GM21576 (cell line): ENCODE results near the gene SCLY.
"Not testable (repeated sequence)": the region's sequence is repeated elsewhere in the genome, so short reads cannot be mapped to it uniquely, and the experiment has no call there.

ENCODE experiments used
- ATAC-seq: cut with Tn5 transposase; IDR thresholded peaks from one replicate; pipeline ENCODE4 v1.9.1; 2021; ENCODE audit warnings: mild to moderate bottlenecking, moderate library complexity; ENCODE audit not compliant: unreplicated experiment

The SCLY gene

GRCh38 chr2:238107525-238108422, 47.0 kb downstream of the SCLY start:
- ATAC-seq, result peak; percentile 80

GRCh38 chr2:238108423-238109183, 47.8 kb downstream of the SCLY start:
- peak; percentile 66 for ATAC-seq

- ATAC-seq, result no peak
Observed at GRCh38 chr2:238113611-238114010, 52.8 kb downstream of the SCLY start.

GRCh38 chr2:238114331-238114841, 53.6 kb downstream of the SCLY start:
- no peak for ATAC-seq

DNA sequence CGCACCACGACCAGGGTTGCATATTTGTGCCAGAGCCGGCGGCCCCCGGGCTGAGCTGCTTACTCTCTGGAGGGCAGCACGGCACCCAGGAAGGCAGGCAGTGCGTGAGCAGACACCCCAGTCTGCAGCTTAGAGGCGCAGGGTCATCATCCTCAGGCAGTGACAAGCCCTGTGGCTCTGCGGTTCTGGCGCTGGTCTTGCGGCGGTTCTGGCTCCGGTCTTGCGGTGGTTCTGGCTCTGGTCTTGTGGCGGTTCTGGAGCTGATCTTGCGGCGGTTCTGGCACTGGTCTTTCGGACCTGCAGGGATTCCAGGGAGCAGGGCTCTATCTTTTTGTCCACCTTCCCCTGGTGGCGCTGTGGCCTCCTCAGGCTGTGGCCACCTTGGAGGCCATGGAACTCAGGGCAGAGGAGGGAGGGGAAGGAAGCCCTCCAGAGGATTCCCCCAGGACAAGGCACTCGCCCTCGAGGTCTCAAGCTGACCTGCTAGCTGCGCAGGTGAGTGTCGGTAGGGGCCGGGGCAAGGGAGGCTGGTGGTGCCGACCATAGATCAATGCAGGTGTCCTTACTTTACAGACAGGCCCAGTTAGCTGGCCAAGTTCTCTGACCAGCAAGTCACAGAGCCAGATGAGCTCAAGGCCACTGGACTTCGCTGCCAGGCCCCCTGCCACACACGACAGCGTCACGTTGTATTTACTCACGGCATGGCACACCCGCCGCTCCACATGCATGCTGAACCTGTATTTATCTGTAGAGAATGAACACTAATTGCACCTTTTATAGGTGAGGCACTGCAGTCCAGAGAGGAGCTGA, 54.3 kb downstream of the SCLY start:
- ATAC-seq, result no peak

DNA sequence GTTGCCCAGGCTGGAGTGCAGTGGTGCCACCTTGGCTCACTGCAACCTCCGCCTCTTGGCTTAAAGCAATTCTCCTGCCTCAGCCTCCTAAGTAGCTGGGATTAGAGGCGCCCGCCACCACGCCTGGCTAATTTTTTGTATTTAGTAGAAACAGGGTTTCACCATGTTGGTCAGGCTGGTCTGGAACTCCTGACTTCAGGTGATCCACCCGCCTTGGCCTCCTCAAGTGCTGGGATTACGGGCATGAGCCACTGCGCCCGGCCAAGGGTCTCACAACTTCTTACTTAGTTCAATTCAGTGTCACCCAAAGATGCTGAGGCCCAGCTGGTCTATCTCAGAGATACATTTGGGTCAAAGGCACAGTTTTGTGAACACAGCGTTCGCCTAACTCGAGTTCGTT, 54.9 kb downstream of the SCLY start:
- ATAC-seq, result not testable (repeated sequence)

GRCh38 chr2:238116298-238117198, 55.7 kb downstream of the SCLY start:
- ATAC-seq, result no peak

DNA sequence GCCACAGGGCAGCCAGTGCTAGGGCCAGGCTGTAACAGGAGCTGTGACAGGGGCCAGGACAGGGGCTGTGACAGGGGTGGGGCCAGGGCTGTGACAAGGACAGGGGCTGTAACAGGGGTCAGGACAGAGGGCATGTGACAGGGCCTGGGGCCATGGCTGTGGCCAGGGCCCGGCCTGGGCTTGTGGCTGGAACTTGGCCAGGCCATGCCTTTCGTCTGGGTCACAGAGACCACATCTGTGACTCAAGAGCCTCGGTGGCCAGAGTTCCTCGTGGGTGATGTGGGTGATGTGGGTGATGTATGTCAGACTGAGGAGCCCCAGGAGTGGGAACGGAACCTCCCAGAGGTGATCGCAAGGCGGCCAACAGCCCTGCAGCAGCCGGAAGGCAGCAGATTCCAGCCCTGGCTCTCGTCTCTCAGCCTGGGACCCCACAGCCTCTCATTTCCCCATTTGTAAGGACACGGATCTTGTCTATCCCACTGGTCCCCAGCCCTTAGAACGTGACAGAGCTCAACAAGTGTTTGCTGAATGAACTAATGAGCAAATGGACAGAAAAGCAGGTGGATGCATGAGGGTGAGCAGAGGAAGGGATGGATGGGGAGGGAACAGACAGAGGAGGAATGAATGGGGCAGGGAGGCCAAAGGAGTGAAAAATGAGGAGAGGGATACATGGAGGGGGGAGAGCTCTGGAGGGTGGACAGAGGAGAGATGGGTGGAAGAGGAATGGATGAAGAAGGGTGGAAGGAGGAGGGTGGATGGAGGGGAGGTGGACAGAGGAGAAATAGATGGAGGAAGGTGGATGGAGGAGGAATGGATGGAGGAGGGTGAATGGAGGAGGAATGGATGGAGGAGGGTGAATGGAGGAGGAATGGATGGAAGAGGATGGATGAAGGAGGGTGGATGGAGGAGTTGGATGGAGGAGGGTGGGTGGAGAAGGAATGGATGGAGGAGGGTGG, 56.7 kb downstream of the SCLY start:
- ATAC-seq, result no peak

GRCh38 chr2:238119756-238120462, 59.1 kb downstream of the SCLY start:
- no peak for ATAC-seq

GRCh38 chr2:238120463-238121298, 59.9 kb downstream of the SCLY start:
- no peak for ATAC-seq

DNA sequence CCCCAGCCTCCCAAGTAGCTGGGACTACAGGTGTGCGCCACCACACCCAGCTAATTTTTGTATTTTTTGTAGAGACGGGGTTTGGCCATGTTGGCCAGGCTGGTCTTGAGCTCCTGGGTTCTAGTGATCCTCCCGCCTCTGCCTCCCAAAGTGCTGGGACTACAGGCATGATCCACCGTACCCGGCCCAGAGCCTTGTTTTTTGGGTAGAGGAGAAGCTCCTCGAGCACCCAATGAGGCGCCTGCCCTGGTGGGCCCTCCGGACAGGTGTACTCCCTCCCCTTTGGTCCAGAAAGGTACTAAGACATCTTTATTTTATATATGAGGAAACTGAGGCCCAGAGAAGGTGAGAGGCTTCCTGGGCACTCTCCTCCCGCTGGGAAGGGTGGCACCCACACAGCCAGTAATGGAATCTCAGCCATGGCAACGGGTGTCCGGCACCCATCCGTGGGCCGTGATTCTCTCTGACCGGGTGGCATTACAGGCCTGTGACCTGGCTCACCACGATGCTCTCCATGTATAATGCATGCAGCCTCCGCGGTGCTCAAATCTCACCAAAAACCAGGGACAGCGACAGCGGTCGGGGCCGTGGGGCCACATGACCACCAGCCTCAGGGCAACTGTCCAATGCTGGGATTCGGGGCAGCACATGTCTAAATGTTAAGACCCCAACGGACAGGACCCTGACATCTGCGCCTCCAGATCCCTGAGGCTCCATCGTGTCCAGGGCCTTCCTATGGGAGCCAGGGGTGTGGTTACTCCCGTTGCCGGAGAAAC, 60.9 kb downstream of the SCLY start:
- ATAC-seq, result no peak

GRCh38 chr2:238122287-238123217, 61.8 kb downstream of the SCLY start:
- ATAC-seq, result no peak

GRCh38 chr2:238123218-238123971, 62.6 kb downstream of the SCLY start:
- no peak for ATAC-seq

DNA sequence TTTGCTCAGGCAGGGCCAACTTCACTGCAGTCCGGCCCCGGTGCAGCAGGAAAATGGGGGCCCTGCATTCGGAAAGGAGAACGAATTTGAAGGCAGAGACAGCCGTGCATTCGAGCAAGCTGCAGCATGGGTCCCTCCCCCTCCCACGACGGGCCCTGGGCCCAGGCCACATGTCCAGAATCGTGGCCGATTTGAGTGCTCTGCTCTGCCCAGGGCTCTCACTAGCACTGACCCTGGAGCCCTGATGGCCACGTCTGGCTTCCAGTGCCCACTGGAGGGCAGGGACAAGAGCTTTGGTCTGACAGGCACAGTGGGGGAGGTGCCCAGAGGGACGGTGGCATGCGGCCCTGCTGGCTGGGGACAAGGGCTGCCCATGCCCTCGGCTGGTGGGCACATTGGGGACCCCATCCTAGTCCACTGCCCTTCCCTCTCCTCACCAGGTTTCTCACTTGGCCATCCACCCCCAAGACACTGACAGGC, 63.2 kb downstream of the SCLY start:
- ATAC-seq, result no peak
